Gastrocnemius medialis (tissue), 4 donors: ENCODE measurements around the gene SPDYE6.
"Not testable (repeated sequence)": the region's sequence is repeated elsewhere in the genome, so short reads cannot be mapped to it uniquely, and the experiment has no call there.

ENCODE experiments used
- POLR2A ChIP-seq, 2 donors: fragments of 450-650 bp; IDR thresholded peaks; one replicate each; pipeline ENCODE4 v1.6.1; 2017; ENCODE audit warnings: antibody characterized with exemption in 2 of 2, mild to moderate bottlenecking in 2 of 2, moderate library complexity in 2 of 2
- TF ChIP-seq, protein P1 (sequence below), 5 experiments: fragments of 450-650 bp in 3 of 5; fragments of 200-600 bp in 2 of 5; sonication (generic) in 2 of 5; IDR thresholded peaks in 4 of 5; conservative IDR thresholded peaks in 1 of 5; 1 replicate in 4 of 5; 2 replicates in 1 of 5; pipeline ENCODE4 v1.5.1; 2016 to 2019; ENCODE audit warnings: antibody characterized with exemption in 5 of 5, mild to moderate bottlenecking in 3 of 5, moderate library complexity in 3 of 5

- TF ChIP-seq, protein P1, sequence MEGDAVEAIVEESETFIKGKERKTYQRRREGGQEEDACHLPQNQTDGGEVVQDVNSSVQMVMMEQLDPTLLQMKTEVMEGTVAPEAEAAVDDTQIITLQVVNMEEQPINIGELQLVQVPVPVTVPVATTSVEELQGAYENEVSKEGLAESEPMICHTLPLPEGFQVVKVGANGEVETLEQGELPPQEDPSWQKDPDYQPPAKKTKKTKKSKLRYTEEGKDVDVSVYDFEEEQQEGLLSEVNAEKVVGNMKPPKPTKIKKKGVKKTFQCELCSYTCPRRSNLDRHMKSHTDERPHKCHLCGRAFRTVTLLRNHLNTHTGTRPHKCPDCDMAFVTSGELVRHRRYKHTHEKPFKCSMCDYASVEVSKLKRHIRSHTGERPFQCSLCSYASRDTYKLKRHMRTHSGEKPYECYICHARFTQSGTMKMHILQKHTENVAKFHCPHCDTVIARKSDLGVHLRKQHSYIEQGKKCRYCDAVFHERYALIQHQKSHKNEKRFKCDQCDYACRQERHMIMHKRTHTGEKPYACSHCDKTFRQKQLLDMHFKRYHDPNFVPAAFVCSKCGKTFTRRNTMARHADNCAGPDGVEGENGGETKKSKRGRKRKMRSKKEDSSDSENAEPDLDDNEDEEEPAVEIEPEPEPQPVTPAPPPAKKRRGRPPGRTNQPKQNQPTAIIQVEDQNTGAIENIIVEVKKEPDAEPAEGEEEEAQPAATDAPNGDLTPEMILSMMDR (IDR thresholded peaks at IDR 0.05 in 4 of 5, conservative IDR thresholded peaks at IDR 0.05 in 1 of 5), result not testable (repeated sequence)
- not testable (repeated sequence) for TF ChIP-seq POLR2A (IDR thresholded peaks at IDR 0.05)
These were observed 13.8 kb upstream of the SPDYE6 start for GRCh38 chr7:102370038-102370437.
